Measurements from ENCODE around the gene SET.

The SET gene

GRCh38 chr9:128705051-128705965, 16.3 kb downstream of the SET start:
- DNase-seq = no peak
- in situ Hi-C loops (cut with MboI; ENCODE audit: low pct_unique_long_range_greater_than_20kb, low sequenced_read_pairs) = no loop called here

- in situ Hi-C loops (cut with MboI; ENCODE audit: low pct_unique_long_range_greater_than_20kb, low sequenced_read_pairs) = no loop called here
- no peak for DNase-seq
Observed at GRCh38 chr9:128706045-128706444, 17.0 kb downstream of the SET start.

- DNase-seq = no peak
- in situ Hi-C loops (cut with MboI; ENCODE audit: low pct_unique_long_range_greater_than_20kb, low sequenced_read_pairs) = no loop called here
Observed at GRCh38 chr9:128706671-128707381, 17.8 kb downstream of the SET start.

- no peak for DNase-seq
- in situ Hi-C loops (cut with MboI; ENCODE audit: low pct_unique_long_range_greater_than_20kb, low sequenced_read_pairs) = no loop called here
Observed at GRCh38 chr9:128707446-128707845, 18.4 kb downstream of the SET start.

GRCh38 chr9:128712451-128713410, 23.7 kb downstream of the SET start:
- in situ Hi-C loops (cut with MboI; ENCODE audit: low pct_unique_long_range_greater_than_20kb, low sequenced_read_pairs) = no loop called here
- DNase-seq = no peak

GRCh38 chr9:128713411-128713780, 24.4 kb downstream of the SET start:
- DNase-seq = no peak
- in situ Hi-C loops (cut with MboI; ENCODE audit: low pct_unique_long_range_greater_than_20kb, low sequenced_read_pairs) = no loop called here

- DNase-seq = no peak
- in situ Hi-C loops (cut with MboI; ENCODE audit: low pct_unique_long_range_greater_than_20kb, low sequenced_read_pairs) = no loop called here
Observed at GRCh38 chr9:128713941-128714573, 25.0 kb downstream of the SET start.

GRCh38 chr9:128714586-128715435, 25.8 kb downstream of the SET start:
- no peak for DNase-seq
- in situ Hi-C loops (cut with MboI; ENCODE audit: low pct_unique_long_range_greater_than_20kb, low sequenced_read_pairs) = no loop called here

- in situ Hi-C loops (cut with MboI; ENCODE audit: low pct_unique_long_range_greater_than_20kb, low sequenced_read_pairs) = no loop called here
- no peak for DNase-seq
Observed at GRCh38 chr9:128715436-128715750, 26.4 kb downstream of the SET start.

GRCh38 chr9:128716581-128717254, 27.7 kb downstream of the SET start:
- in situ Hi-C loops (cut with MboI; ENCODE audit: low pct_unique_long_range_greater_than_20kb, low sequenced_read_pairs) = no loop called here
- no peak for DNase-seq

GRCh38 chr9:128718047-128718446, 29.0 kb downstream of the SET start:
- DNase-seq = no peak
- in situ Hi-C loops (cut with MboI; ENCODE audit: low pct_unique_long_range_greater_than_20kb, low sequenced_read_pairs) = no loop called here

GRCh38 chr9:128718475-128718874, 29.5 kb downstream of the SET start:
- in situ Hi-C loops (cut with MboI; ENCODE audit: low pct_unique_long_range_greater_than_20kb, low sequenced_read_pairs) = no loop called here
- no peak for DNase-seq

- DNase-seq = no peak
- in situ Hi-C loops (cut with MboI; ENCODE audit: low pct_unique_long_range_greater_than_20kb, low sequenced_read_pairs) = no loop called here
Observed at GRCh38 chr9:128719919-128720605, 31.0 kb downstream of the SET start.

- no peak for DNase-seq
- in situ Hi-C loops (cut with MboI; ENCODE audit: low pct_unique_long_range_greater_than_20kb, low sequenced_read_pairs) = no loop called here
Observed at GRCh38 chr9:128720841-128721486, 31.9 kb downstream of the SET start.

- in situ Hi-C loops (cut with MboI; ENCODE audit: low pct_unique_long_range_greater_than_20kb, low sequenced_read_pairs) = no loop called here
- DNase-seq = no peak
Observed at GRCh38 chr9:128721487-128722010, 32.5 kb downstream of the SET start.

All from KBM-7 (cell line).